Eye (tissue), 1 donor: ENCODE results near the gene RFXAP.
A peak's percentile ranks its signal among the peaks of the same experiment; 100 is the strongest.
"Not testable (repeated sequence)": the region's sequence is repeated elsewhere in the genome, so short reads cannot be mapped to it uniquely, and the experiment has no call there.

ENCODE experiments used
- DNase-seq: peaks from one replicate; pipeline ENCODE4 v3.0.0-alpha.2; 2015

Gene RFXAP

GRCh38 chr13:36818804-36819738 is at the start of gene RFXAP:
Gene RFXAP (plus strand): TSS chr13:36819222. CDS start chr13:36819358, 136 bp downstream.
- peak; percentile 97 for DNase-seq

GRCh38 chr13:36769545-36769944 is 49.5 kb upstream of the RFXAP start:
- DNase-seq = no peak

GRCh38 chr13:36770741-36771140 is 48.3 kb upstream of the RFXAP start:
- DNase-seq = no peak

- DNase-seq = no peak
Measured at GRCh38 chr13:36772853-36773252, 46.2 kb upstream of the RFXAP start.

- DNase-seq = no peak
Measured at GRCh38 chr13:36774931-36775330, 44.1 kb upstream of the RFXAP start.

DNA sequence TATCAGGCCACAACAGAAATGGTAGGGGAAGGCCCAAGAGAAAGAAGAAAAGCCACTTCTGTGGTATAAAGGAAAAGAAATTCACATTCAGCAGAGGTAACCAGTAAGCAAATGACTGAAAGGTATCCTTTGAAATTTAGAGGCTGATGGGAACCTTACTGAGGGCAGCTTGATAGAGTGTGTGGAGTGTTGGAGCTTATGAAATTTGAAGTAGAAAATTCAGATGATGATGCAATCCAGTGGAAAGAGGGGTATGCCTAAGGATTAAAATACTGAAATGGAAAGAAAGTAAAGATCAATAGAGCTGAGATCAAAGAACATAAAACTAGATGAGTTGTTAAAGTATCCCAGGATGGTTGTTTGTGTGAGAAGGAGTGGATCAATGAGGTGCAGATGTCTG is 42.8 kb upstream of the RFXAP start:
- DNase-seq = no peak

- peak; percentile 77 for DNase-seq
Measured at GRCh38 chr13:36778083-36778671, 40.8 kb upstream of the RFXAP start.

DNA sequence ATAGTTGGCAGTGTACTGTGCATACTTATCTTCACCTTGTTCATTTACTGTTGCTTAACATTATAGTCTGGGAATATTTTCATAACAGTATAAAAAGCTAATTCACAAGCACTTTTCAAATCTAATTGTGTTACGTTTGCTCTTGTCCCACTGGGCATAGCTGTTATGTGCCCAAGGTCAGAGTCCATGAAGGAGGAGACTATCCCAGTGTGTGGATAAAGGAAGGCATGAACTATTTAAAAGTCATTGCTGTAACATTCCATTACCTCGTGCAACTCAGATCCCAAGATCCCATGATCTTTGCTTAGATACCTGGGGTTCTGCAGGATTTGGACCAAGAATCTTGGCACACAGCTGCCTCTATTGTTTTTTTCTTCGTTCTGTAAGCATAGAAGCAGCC is 35.1 kb upstream of the RFXAP start:
- DNase-seq = no peak

GRCh38 chr13:36786175-36786574 is 32.8 kb upstream of the RFXAP start:
- not testable (repeated sequence) for DNase-seq

DNA sequence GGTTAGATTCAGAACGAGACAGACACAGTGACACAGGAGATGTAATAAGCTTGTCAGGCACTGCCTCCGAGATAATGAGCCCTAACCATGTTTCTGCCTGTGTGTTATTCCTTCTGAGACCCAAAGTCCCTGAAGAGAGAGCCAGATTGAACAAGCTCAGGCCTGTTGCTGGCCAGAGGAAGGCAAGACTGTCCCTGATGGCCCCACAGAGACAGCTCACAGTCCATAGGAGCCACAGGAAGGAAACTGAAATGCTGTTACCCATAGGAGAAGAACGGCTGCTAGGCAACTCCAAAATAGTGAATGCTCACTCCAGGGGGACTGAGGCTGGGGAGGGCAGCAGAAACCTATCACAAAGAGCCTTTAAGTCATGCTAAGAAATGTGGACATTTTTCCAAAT is 31.8 kb upstream of the RFXAP start:
- no peak for DNase-seq

GRCh38 chr13:36788276-36788675 is 30.7 kb upstream of the RFXAP start:
- DNase-seq = no peak

DNA sequence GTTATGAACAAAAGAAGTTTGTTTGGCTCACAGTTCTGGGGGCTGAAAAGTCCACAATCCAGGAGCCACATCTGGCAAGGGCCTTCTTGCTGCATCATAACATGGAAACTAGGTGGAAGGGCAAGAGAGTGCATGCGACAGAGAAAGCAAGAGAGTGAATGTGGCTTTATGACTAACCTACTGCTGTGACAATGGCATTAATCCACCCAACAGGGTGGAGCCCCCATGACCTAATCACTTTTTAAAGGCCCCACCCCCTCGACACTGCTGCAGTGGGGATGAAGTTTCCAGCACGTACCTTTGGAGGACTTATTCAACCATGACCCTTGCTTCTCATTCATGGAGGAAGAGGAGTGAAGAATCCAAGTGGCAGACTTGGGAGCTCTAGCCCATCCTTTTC is 30.0 kb upstream of the RFXAP start:
- DNase-seq = no peak

GRCh38 chr13:36789730-36790129 is 29.3 kb upstream of the RFXAP start:
- DNase-seq = no peak

DNA sequence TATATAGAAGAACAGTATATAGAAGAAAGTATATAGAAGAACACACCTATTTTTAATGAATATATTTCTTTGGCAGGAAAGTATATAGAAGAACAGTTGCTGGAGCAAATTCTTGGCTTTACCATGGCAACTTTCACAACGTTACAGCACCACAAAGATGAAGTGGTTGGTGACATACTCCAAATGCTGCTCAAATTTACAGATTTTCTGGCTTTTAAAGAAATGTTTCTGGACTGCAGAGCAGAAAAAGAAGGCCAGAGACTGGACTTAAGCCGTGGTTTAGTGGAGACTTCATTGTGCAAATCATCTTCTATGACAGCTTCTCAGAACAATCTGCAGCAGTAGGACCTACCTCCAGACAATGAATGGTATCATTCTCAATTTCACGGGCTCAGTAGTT is 24.3 kb upstream of the RFXAP start:
- no peak for DNase-seq

- DNase-seq = no peak
Measured at GRCh38 chr13:36795463-36795862, 23.6 kb upstream of the RFXAP start.

GRCh38 chr13:36796052-36796451 is 23.0 kb upstream of the RFXAP start:
- DNase-seq = no peak

DNA sequence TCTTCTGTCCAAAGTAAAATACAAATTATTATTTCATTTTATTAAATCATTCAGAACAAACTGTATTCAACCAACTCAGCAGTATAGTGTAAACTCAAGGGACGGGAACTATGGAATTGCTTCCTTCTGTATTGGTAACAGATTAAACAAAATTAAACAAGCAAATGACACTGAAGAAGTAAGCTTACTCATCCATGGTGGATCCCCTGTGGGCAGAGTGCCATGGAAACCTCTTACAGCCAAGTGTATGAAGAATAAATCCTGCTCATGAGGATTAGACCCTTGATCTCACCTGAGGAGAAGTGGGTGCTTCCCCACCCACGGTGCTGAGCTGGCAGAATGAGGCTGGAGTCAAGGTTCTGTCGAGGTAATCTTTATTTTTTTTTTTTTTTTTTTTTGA is 18.0 kb upstream of the RFXAP start:
- DNase-seq = no peak

DNA sequence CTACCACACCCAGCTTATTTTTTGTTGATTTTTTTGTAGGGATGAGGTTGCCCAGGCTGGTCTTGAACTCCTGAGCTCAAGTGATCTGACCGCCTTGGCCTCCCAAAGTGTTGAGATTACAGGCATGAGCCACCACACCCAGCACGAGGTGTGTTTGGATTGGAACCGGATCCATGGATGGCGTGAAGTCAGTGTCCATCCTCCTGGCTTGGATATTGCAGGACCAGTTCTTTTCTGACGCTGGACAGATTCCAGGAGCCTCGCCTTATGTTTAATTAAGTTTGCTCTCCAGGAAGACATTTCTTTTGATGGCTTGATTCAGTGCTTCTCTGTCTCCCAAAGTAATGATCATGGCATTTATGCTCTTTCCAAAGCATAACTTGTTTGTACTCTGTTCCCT is 14.4 kb upstream of the RFXAP start:
- no peak for DNase-seq

GRCh38 chr13:36806102-36806501 is 12.9 kb upstream of the RFXAP start:
- no peak for DNase-seq

DNA sequence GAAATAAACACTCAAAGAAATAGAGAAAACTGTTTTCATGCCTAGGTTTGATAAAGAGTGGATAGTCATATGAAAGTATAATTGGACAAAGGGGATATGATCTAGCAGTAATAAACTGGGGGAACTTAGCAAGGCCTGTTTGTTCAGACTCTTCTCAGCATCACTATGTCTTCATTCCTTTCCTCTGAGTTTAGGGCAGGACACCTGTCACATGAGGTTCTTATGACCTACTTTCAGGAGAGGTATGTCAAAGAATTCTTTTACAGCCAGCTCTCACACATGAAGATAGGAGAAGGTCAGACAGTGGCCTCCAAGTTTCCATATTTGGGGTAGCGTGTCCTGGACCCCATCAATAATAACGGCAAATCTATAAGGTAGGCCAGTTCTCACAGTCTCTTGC is 11.4 kb upstream of the RFXAP start:
- no peak for DNase-seq

DNA sequence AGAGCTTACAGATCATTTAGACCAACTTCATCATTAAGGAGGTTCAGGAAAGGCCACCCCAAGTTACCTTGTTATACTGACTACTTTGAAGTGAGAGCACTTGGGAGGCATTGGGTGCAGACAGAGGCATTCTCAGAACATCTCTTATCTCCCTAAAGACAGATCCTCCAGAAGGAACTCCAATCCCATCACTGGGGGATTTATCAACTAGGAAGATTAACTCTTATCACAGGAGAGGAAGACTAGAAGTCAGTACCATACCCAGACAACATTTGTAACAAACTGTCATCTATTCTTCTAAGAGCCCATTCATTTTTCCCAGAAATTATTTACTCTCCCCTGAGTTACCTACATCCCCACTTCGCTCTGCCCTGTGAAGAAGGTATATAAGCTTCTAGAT is 5.8 kb upstream of the RFXAP start:
- no peak for DNase-seq

DNA sequence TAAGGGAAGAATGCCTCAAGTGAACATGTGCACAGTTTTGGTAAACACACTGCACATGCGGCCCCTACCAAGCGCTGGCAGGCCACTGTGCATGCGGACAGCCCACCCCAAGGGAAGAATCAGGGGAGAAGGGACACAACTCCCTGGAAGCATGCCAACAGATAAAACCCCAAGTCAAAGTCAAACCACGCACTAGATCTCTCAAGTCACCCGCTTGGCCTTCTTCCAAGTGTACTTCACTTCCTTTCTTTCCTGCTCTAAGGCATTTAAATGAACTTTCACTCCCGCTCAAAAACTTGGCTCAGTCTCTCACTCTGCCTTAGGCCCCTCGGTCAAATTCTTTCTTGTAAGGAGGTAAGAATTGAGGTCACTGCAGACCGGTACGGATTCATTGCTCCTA is 4.6 kb upstream of the RFXAP start:
- peak; percentile 20 for DNase-seq

DNA sequence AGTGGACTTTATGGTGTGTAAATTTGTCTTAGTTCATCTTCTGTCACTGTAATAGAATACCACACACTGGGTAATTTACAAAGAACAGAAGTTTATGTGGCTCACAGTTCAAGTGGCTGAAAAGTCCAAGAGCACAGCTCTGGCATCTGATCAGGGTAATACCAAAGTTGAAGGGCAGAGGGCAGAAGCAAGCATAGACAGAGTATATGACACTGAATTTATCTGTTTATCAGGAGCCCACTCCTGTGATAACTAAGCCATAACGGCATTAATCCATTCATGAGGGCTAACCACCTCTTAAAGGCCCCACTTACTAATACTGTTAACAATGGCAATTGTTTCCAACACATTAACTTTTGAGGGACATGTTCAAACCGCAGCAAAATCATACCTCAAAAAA is 4.0 kb upstream of the RFXAP start:
- DNase-seq = no peak

- DNase-seq = no peak
Measured at GRCh38 chr13:36817996-36818803, 822 bp upstream of the RFXAP start.
